Measurements from ENCODE around the gene PHF2. TPM values are rescaled to one million over a fixed set of nuclear protein-coding genes. Genes with fewer than 3 reads are reported as not detected.

The PHF2 gene
- total and polyA plus RNA-seq, 9 of the 15 experiments (the other 6 are each of a cell fraction or from before 2014, with no cell fraction given): 0.37 to 14.4 (median 8.1) TPM

GRCh38 chr9:93648836-93649235, 72.5 kb downstream of the PHF2 start (continued):
- TF ChIP-seq ZFP36 (IDR thresholded peaks at IDR 0.05; ENCODE audit: low read depth, low read length, partially characterized antibody): no peak
- no peak for TF ChIP-seq CREB5 (CRISPR knock-in tag; IDR thresholded peaks at IDR 0.05)
- TF ChIP-seq MEF2A (IDR thresholded peaks at IDR 0.05; ENCODE audit: control insufficient read depth, low read depth, low read length): no peak
- TF ChIP-seq ESRRB (CRISPR knock-in tag; IDR thresholded peaks at IDR 0.05; ENCODE audit: borderline replicate concordance): no peak
- no peak for TF ChIP-seq ZNF253 (CRISPR knock-in tag; conservative IDR thresholded peaks at IDR 0.05)
- TF ChIP-seq KAT8 (IDR thresholded peaks at IDR 0.05; ENCODE audit: low read depth): no peak

- FAIRE-seq (no peak), DNase-seq (ENCODE audit: extremely low read depth in 1 of 4, low spot score in 3 of 4) (no peak), ATAC-seq (no peak)
- Histone ChIP-seq H3K9me3 (replicated peaks; ENCODE audit: control insufficient read depth, insufficient read depth, low read depth, low read length) (no peaks in the 10 kb centered on the region; the same call in 1 of the 2 replicates), H3K9me1 (ENCODE audit: control insufficient read depth, insufficient read depth, low read length) (no peaks in the 10 kb centered on the region), H3K4me1 (replicated peaks in 1 of 2; ENCODE audit: control insufficient read depth in 2 of 2, insufficient read depth in 2 of 2, low read length in 2 of 2) (peaks cover 0 to 4% of the 10 kb centered on the region in 2 experiments; a peak in 1 of 5 replicates), H3K4me3 (no peak overlapping the region), H3K79me2 (ENCODE audit: control insufficient read depth, insufficient read depth, low read length) (no peaks in the 10 kb centered on the region), H3K4me2 (ENCODE audit: insufficient read depth, low read length) (no peak overlapping the region), H3K36me3 (ENCODE audit: control insufficient read depth, insufficient read depth, low read length) (peaks cover 31% of the 10 kb centered on the region), H3K27me3 (ENCODE audit: control insufficient read depth in 2 of 2, insufficient read depth in 2 of 2, low read length in 2 of 2) (no peaks in the 10 kb centered on the region), H3K27ac (ENCODE audit: extremely low read depth, low read depth, low read length) (no peak overlapping the region; the same call in 2 of the 3 replicates), H2AFZ (ENCODE audit: low read depth, low read length) (no peak overlapping the region), H4K20me1 (replicated peaks; ENCODE audit: control insufficient read depth, insufficient read depth, low read length) (no peaks in the 10 kb centered on the region), H3K9ac (ENCODE audit: insufficient read depth in 1 of 2, low read depth in 2 of 2, low read length in 2 of 2) (no peak overlapping the region)
- peak; percentile 89 for TF ChIP-seq ZBTB43 (CRISPR knock-in tag; IDR thresholded peaks at IDR 0.05)
- TF ChIP-seq EZH2 (IDR thresholded peaks at IDR 0.05; ENCODE audit: borderline replicate concordance, low read depth, low read length): no peak
- CTCF ChIA-PET (ENCODE audit: low intra/inter-chr PET ratio): no interaction called here
- WGBS (ENCODE audit: insufficient coverage, low coverage, missing lambda C conversion rate): 92% methylated on average over 19 of the region's 19 CpGs
- intact Hi-C loops (cut with micrococcal nuclease): no loop called here
- no TSS peak for BruUV-seq (replicated peaks)
- in situ Hi-C loops (cut with MboI): no loop called here
- POLR2A ChIA-PET: no interaction called here
Observed at GRCh38 chr9:93649610-93650261, 73.4 kb downstream of the PHF2 start.
